Measurements from ENCODE around the gene APOL5.
"Not testable (repeated sequence)": the region's sequence is repeated elsewhere in the genome, so short reads cannot be mapped to it uniquely, and the experiment has no call there.

DNA sequence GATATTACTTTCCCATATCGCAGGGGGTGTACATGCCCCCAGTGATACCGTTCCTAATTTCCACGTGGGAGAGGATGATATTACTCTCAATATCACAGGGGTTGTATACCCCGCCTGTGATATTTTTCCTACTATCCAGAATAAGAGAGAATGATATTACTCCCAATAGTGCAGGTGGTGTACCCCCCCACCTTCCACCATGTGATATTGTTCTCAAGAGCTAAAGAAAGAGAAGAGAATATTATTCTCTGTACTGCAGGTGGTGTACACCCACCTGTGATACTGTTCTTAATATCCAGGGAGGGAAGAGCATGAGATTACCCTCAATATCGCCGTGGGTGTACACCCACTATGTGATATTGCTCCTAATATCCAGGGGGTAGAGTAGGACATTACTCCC, 17.8 kb upstream of the APOL5 start:
- not testable (repeated sequence) for TF ChIP-seq ZNF785 (CRISPR knock-in tag; IDR thresholded peaks at IDR 0.05); SP1 (CRISPR knock-in tag; IDR thresholded peaks at IDR 0.05); SIX5 (IDR thresholded peaks at IDR 0.05; ENCODE audit: borderline replicate concordance in 1 of 2, insufficient read depth in 1 of 2, low read depth in 1 of 2, low read length in 2 of 2)
